Mucosa of stomach (tissue), 1 donor: ENCODE data around the gene KBTBD13.

Experiments used
- H3K27me3 ChIP-seq: one replicate; pipeline ENCODE4 v1.7.0; 2013; ENCODE audit warnings: mild to moderate bottlenecking, low read length; ENCODE audit not compliant: control insufficient read depth, insufficient read depth
- H3K36me3 ChIP-seq: one replicate; pipeline ENCODE4 v1.7.0; 2013; ENCODE audit warnings: low read length; ENCODE audit not compliant: control insufficient read depth, insufficient read depth
- H3K4me1 ChIP-seq: one replicate; pipeline ENCODE4 v1.7.0; 2013; ENCODE audit warnings: mild to moderate bottlenecking, low read length; ENCODE audit not compliant: control insufficient read depth, insufficient read depth
- H3K4me3 ChIP-seq: one replicate; pipeline ENCODE4 v1.7.0; 2013; ENCODE audit warnings: low read length
- H3K9ac ChIP-seq: one replicate; pipeline ENCODE4 v1.7.0; 2013; ENCODE audit warnings: mild to moderate bottlenecking, low read length, moderate library complexity
- H3K9me3 ChIP-seq: one replicate; pipeline ENCODE4 v1.7.0; 2013; ENCODE audit warnings: mild to moderate bottlenecking, low read length, moderate library complexity; ENCODE audit not compliant: control insufficient read depth
- donor health status: Pancreatic carcinoma.

Gene KBTBD13

GRCh38 chr15:65076486-65077290 lies at the start of gene KBTBD13:
TSS of gene KBTBD13 (plus strand) at chr15:65076746. CDS start at chr15:65076816, 70 bp downstream.
- H3K27me3 ChIP-seq, result peaks cover 22% of the 10 kb centered on the region
- no peaks in the 10 kb centered on the region for H3K36me3 ChIP-seq
- H3K9ac ChIP-seq, result no peak within 1 kb of the TSS
- no peaks in the 10 kb centered on the region for H3K9me3 ChIP-seq
- H3K4me1 ChIP-seq, result peaks cover 8% of the 10 kb centered on the region
- no peak within 1 kb of the TSS for H3K4me3 ChIP-seq

GRCh38 chr15:65026756-65027155 lies 49.8 kb upstream of the KBTBD13 start:
- Histone ChIP-seq H3K9ac (no peak overlapping the region), H3K4me3 (no peak overlapping the region), H3K4me1 (peaks cover 6% of the 10 kb centered on the region), H3K36me3 (no peaks in the 10 kb centered on the region), H3K9me3 (no peaks in the 10 kb centered on the region), H3K27me3 (no peaks in the 10 kb centered on the region)

GRCh38 chr15:65027593-65027992 lies 49.0 kb upstream of the KBTBD13 start:
- Histone ChIP-seq H3K9ac (no peak overlapping the region), H3K4me1 (no peaks in the 10 kb centered on the region), H3K4me3 (no peak overlapping the region), H3K36me3 (no peaks in the 10 kb centered on the region), H3K27me3 (no peaks in the 10 kb centered on the region), H3K9me3 (no peaks in the 10 kb centered on the region)

- Histone ChIP-seq H3K36me3 (no peaks in the 10 kb centered on the region), H3K9ac (no peak overlapping the region), H3K4me3 (peak overlapping the region; percentile 80), H3K9me3 (no peaks in the 10 kb centered on the region), H3K4me1 (no peaks in the 10 kb centered on the region), H3K27me3 (no peaks in the 10 kb centered on the region)
Measured at GRCh38 chr15:65028338-65028737, 48.2 kb upstream of the KBTBD13 start.

- H3K9ac ChIP-seq, result peak within 1 kb of the TSS; percentile 70
- no peaks in the 10 kb centered on the region for H3K9me3 ChIP-seq
Measured at GRCh38 chr15:65028921-65029735, 47.4 kb upstream of the KBTBD13 start, which contains the start of gene MTFMT. TSS of gene MTFMT (minus strand) at chr15:65029639. CDS start at chr15:65029613, 26 bp downstream.

GRCh38 chr15:65029736-65030208 lies 46.8 kb upstream of the KBTBD13 start:
- Histone ChIP-seq H3K4me3 (no peak overlapping the region), H3K9me3 (no peaks in the 10 kb centered on the region)

More at GRCh38 chr15:65028921-65029735, 47.4 kb upstream of the KBTBD13 start, which contains the start of gene MTFMT:
- peaks cover 6% of the 10 kb centered on the region for H3K4me1 ChIP-seq
- peak within 1 kb of the TSS; percentile 80 for H3K4me3 ChIP-seq
- no peaks in the 10 kb centered on the region for H3K27me3 ChIP-seq
- H3K36me3 ChIP-seq, result no peaks in the 10 kb centered on the region

GRCh38 chr15:65032801-65033537 lies 43.6 kb upstream of the KBTBD13 start:
- peaks cover 6% of the 10 kb centered on the region for H3K4me1 ChIP-seq
- no peaks in the 10 kb centered on the region for H3K9me3 ChIP-seq
- H3K9ac ChIP-seq, result no peak overlapping the region
- no peaks in the 10 kb centered on the region for H3K36me3 ChIP-seq
- H3K4me3 ChIP-seq, result no peak overlapping the region
- no peaks in the 10 kb centered on the region for H3K27me3 ChIP-seq

More at GRCh38 chr15:65029736-65030208, 46.8 kb upstream of the KBTBD13 start:
- Histone ChIP-seq H3K36me3 (no peaks in the 10 kb centered on the region), H3K9ac (no peak overlapping the region), H3K27me3 (no peaks in the 10 kb centered on the region), H3K4me1 (peaks cover 6% of the 10 kb centered on the region)

- Histone ChIP-seq H3K9ac (no peak overlapping the region), H3K27me3 (no peaks in the 10 kb centered on the region), H3K4me3 (no peak overlapping the region), H3K9me3 (no peaks in the 10 kb centered on the region), H3K36me3 (no peaks in the 10 kb centered on the region), H3K4me1 (peaks cover 6% of the 10 kb centered on the region)
Measured at GRCh38 chr15:65033659-65034269, 42.8 kb upstream of the KBTBD13 start.

- Histone ChIP-seq H3K4me1 (peaks cover 6% of the 10 kb centered on the region), H3K9me3 (no peaks in the 10 kb centered on the region), H3K9ac (no peak overlapping the region), H3K36me3 (no peaks in the 10 kb centered on the region), H3K4me3 (no peak overlapping the region), H3K27me3 (no peaks in the 10 kb centered on the region)
Measured at GRCh38 chr15:65034719-65035118, 41.8 kb upstream of the KBTBD13 start.

GRCh38 chr15:65037309-65037708 lies 39.2 kb upstream of the KBTBD13 start:
- no peaks in the 10 kb centered on the region for H3K27me3 ChIP-seq
- peaks cover 6% of the 10 kb centered on the region for H3K4me1 ChIP-seq
- H3K36me3 ChIP-seq, result no peaks in the 10 kb centered on the region
- H3K9me3 ChIP-seq, result no peaks in the 10 kb centered on the region
- H3K4me3 ChIP-seq, result no peak overlapping the region
- no peak overlapping the region for H3K9ac ChIP-seq

- Histone ChIP-seq H3K36me3 (no peaks in the 10 kb centered on the region), H3K9me3 (no peaks in the 10 kb centered on the region), H3K4me3 (no peak overlapping the region), H3K4me1 (peaks cover 5% of the 10 kb centered on the region), H3K9ac (no peak overlapping the region), H3K27me3 (no peaks in the 10 kb centered on the region)
Measured at GRCh38 chr15:65038428-65038827, 38.1 kb upstream of the KBTBD13 start.
